Measurements from ENCODE around the gene SLX9. TPM values are rescaled to one million over a fixed set of nuclear protein-coding genes. Genes with fewer than 3 reads are reported as not detected.

Gene SLX9
- total RNA-seq, 1 donor from 2014 or later, result 33.3 TPM

DNA sequence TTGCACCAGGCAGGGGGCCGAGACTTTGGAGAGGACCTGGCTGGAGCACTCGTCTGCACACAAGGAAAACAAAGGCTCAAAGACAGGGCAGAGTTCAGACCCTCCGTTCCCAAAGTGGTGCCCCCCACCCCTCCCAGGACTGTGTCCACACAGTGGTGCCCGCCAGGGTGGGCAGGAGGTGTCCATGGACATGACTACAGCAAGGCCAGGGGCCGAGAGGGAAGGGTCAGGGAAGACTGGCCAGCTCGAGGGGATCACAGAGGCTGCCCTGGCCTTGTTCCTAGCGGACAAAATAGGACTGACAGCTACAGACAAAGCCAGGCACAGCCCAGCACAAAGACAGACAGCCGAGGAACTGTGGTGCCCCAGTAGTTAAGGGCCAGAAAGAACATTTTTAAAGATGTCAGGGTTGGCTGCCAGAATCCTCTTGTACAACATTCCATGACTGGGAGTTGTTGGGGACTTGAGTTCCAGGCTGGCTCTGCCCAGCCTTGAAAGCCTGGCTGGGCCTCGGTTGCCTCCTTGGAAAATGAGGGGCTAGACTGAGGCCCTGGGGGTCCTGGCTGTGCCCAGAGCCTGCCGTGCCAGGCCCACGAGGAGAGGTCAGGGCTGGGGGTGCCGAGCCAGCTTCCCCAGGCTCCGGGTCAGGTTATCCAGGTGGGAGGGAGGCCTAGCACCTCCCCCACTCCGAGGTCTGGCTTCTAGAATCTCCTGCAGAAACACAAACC is 63.7 kb downstream of the SLX9 start:
- peaks cover 7% of the 10 kb centered on the region for H3K9me3 Mint-ChIP-seq
- H3K36me3 Mint-ChIP-seq, result no peaks in the 10 kb centered on the region
- TF ChIP-seq, protein P1, sequence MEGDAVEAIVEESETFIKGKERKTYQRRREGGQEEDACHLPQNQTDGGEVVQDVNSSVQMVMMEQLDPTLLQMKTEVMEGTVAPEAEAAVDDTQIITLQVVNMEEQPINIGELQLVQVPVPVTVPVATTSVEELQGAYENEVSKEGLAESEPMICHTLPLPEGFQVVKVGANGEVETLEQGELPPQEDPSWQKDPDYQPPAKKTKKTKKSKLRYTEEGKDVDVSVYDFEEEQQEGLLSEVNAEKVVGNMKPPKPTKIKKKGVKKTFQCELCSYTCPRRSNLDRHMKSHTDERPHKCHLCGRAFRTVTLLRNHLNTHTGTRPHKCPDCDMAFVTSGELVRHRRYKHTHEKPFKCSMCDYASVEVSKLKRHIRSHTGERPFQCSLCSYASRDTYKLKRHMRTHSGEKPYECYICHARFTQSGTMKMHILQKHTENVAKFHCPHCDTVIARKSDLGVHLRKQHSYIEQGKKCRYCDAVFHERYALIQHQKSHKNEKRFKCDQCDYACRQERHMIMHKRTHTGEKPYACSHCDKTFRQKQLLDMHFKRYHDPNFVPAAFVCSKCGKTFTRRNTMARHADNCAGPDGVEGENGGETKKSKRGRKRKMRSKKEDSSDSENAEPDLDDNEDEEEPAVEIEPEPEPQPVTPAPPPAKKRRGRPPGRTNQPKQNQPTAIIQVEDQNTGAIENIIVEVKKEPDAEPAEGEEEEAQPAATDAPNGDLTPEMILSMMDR (conservative IDR thresholded peaks at IDR 0.05), result peak; percentile 62
- H3K4me1 Mint-ChIP-seq (ENCODE audit: unreplicated experiment), result peaks cover 5% of the 10 kb centered on the region
- no peak for DNase-seq (ENCODE audit: extremely low spot score, unreplicated experiment)
- H3K27me3 Mint-ChIP-seq, result peaks cover 5% of the 10 kb centered on the region
- no peak overlapping the region for H3K4me3 Mint-ChIP-seq
- peak overlapping the region; percentile 36 for H3K27ac Mint-ChIP-seq

- no peak overlapping the region for H3K27ac Mint-ChIP-seq
- H3K9me3 Mint-ChIP-seq, result peaks cover 10% of the 10 kb centered on the region
- H3K4me3 Mint-ChIP-seq, result no peak overlapping the region
- DNase-seq (ENCODE audit: extremely low spot score, unreplicated experiment), result no peak
- H3K27me3 Mint-ChIP-seq, result peaks cover 5% of the 10 kb centered on the region
- TF ChIP-seq, protein P1 (conservative IDR thresholded peaks at IDR 0.05), result no peak
- H3K36me3 Mint-ChIP-seq, result no peaks in the 10 kb centered on the region
- peaks cover 5% of the 10 kb centered on the region for H3K4me1 Mint-ChIP-seq (ENCODE audit: unreplicated experiment)
Observed at GRCh38 chr21:45004059-45004422, 64.2 kb downstream of the SLX9 start.

- H3K36me3 Mint-ChIP-seq, result no peaks in the 10 kb centered on the region
- peaks cover 8% of the 10 kb centered on the region for H3K4me1 Mint-ChIP-seq (ENCODE audit: unreplicated experiment)
- H3K9me3 Mint-ChIP-seq, result peaks cover 11% of the 10 kb centered on the region
- DNase-seq (ENCODE audit: extremely low spot score, unreplicated experiment), result no peak
- H3K27me3 Mint-ChIP-seq, result peaks cover 5% of the 10 kb centered on the region
- H3K4me3 Mint-ChIP-seq, result no peak overlapping the region
- TF ChIP-seq, protein P1 (conservative IDR thresholded peaks at IDR 0.05), result no peak
- H3K27ac Mint-ChIP-seq, result peak overlapping the region; percentile 68
Observed at GRCh38 chr21:45004481-45005247, 64.8 kb downstream of the SLX9 start.

DNA sequence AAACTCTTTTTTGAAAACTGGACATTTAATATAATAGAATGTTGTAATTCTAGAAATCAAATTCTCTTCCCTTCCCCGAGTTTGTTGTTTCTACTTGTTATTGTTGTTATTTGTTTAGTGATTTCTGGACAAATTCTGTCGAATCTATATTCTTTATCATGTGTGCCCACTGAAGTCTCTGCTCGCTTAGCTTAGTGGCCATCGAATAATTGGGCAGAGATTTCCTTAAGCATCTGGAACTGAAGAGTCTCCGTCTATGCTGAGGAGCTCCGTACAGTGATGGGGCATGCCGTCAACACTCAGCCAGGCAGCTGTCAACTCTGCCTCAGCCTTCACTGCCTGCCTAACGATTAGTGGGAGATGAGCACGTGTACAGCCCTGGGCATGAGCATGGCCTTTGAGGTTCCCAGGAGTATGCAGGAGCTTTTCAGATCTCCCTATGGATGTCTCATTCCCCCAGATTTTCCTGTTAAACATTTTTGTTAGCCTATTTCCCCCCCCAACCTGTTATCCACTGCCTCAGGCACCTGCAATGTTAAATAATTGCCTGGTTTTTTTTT is 66.8 kb downstream of the SLX9 start:
- TF ChIP-seq, protein P1 (conservative IDR thresholded peaks at IDR 0.05), result no peak
- H3K4me3 Mint-ChIP-seq, result no peak overlapping the region
- DNase-seq (ENCODE audit: extremely low spot score, unreplicated experiment), result no peak
- no peak overlapping the region for H3K27ac Mint-ChIP-seq
- H3K27me3 Mint-ChIP-seq, result peaks cover 13% of the 10 kb centered on the region
- no peaks in the 10 kb centered on the region for H3K36me3 Mint-ChIP-seq
- peaks cover 21% of the 10 kb centered on the region for H3K4me1 Mint-ChIP-seq (ENCODE audit: unreplicated experiment)
- H3K9me3 Mint-ChIP-seq, result peaks cover 18% of the 10 kb centered on the region

GRCh38 chr21:45009616-45010015 is 69.8 kb downstream of the SLX9 start:
- H3K27ac Mint-ChIP-seq, result no peak overlapping the region
- H3K4me1 Mint-ChIP-seq (ENCODE audit: unreplicated experiment), result peaks cover 34% of the 10 kb centered on the region
- TF ChIP-seq, protein P1 (conservative IDR thresholded peaks at IDR 0.05), result no peak

More at GRCh38 chr21:45009616-45010015, 69.8 kb downstream of the SLX9 start:
- DNase-seq (ENCODE audit: extremely low spot score, unreplicated experiment), result no peak
- Mint-ChIP-seq H3K36me3 (no peaks in the 10 kb centered on the region), H3K4me3 (peak overlapping the region; percentile 24), H3K27me3 (peaks cover 13% of the 10 kb centered on the region), H3K9me3 (peaks cover 18% of the 10 kb centered on the region)

Data from type B pancreatic cell (in vitro differentiated cells).